ENCODE data around the gene ELFN2. TPM values are rescaled to one million over a fixed set of nuclear protein-coding genes. Genes with fewer than 3 reads are reported as not detected.

The ELFN2 gene
- total RNA-seq, 6 experiments from 2014 or later: 1.2 to 5.8 (median 1.4) TPM

DNA sequence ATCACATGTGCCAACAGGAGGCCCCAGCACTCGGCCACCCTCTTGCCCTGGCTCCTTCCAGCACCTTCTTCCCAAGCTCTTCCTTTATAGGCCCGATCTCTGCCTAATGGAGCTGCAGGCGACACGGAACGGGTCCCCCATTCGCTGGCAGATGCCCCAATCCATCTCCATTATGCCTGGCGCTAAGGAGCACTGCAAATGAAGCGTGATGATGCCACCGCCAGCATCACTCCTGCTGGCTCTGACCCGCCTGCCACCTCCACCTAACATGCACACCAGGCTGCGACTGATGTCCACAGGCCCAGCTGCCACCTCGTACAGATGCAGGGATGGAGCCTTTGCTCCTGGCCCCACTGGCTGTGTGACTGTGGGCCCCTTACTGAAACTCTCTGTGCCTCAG is 33.5 kb downstream of the ELFN2 start:
- H3K9me3 Mint-ChIP-seq: no peaks in the 10 kb centered on the region
- H3K27ac Mint-ChIP-seq: no peak overlapping the region
- H3K4me3 Mint-ChIP-seq: no peak overlapping the region
- H3K36me3 Mint-ChIP-seq (ENCODE audit: low read depth): no peaks in the 10 kb centered on the region
- DNase-seq: no peak
- H3K4me1 Mint-ChIP-seq (ENCODE audit: low read depth): no peaks in the 10 kb centered on the region
- TF ChIP-seq, protein P1, sequence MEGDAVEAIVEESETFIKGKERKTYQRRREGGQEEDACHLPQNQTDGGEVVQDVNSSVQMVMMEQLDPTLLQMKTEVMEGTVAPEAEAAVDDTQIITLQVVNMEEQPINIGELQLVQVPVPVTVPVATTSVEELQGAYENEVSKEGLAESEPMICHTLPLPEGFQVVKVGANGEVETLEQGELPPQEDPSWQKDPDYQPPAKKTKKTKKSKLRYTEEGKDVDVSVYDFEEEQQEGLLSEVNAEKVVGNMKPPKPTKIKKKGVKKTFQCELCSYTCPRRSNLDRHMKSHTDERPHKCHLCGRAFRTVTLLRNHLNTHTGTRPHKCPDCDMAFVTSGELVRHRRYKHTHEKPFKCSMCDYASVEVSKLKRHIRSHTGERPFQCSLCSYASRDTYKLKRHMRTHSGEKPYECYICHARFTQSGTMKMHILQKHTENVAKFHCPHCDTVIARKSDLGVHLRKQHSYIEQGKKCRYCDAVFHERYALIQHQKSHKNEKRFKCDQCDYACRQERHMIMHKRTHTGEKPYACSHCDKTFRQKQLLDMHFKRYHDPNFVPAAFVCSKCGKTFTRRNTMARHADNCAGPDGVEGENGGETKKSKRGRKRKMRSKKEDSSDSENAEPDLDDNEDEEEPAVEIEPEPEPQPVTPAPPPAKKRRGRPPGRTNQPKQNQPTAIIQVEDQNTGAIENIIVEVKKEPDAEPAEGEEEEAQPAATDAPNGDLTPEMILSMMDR (IDR thresholded peaks at IDR 0.05): no peak
- peaks cover 17% of the 10 kb centered on the region for H3K27me3 Mint-ChIP-seq (ENCODE audit: insufficient read depth)

DNA sequence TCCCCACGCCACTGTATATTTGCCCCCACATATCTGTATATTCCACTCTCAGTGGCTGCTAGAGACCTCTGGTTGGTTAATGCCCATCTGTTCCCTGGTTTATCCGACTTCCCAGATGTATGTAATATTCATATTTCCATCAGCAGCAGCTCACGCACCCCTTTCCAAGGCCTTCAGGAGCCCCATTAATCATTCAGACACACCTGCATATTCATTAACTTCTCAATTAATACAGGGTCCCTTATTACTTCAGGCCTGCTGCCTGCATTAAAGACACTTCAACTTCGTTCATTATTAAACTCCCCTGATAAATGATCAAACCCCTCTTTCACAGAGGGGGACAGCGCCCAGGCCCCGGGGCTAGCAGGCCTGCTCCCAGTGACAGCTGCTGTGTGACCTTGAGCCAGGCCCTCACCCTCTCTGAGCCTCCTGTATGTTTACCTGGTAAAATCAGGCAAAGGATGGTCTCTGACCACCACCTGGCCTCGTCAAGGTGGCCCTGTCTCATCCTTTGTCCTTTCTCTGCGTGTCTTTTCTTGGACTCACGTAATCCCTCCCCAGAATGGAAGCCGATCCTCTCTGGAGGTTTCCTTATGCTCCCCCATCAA is 34.5 kb downstream of the ELFN2 start:
- Mint-ChIP-seq H3K27ac (no peak overlapping the region), H3K9me3 (no peaks in the 10 kb centered on the region), H3K4me1 (ENCODE audit: low read depth) (no peaks in the 10 kb centered on the region), H3K4me3 (no peak overlapping the region), H3K27me3 (ENCODE audit: insufficient read depth) (peaks cover 14% of the 10 kb centered on the region), H3K36me3 (ENCODE audit: low read depth) (no peaks in the 10 kb centered on the region)
- TF ChIP-seq, protein P1 (IDR thresholded peaks at IDR 0.05): no peak
- DNase-seq: no peak

DNA sequence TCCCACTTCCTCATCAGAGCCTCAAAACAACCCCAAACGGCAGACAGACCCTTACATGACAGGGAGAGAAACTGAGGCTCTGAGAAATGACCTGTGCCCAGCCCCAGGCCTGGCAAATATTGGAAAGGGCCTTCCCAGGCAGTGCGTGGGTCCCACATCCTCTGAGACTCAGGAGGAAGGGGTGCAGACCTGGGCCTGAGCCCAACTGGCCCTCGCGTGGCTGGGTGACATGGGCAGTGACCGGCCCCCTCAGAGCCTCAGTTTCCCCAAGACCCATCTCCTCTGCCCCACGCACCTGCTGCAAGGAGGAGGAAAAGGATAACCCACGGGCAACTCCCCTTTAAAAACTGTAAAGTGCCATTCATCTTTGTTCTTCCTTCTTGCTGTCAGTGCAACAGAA is 35.6 kb downstream of the ELFN2 start:
- no peak overlapping the region for H3K27ac Mint-ChIP-seq
- no peak overlapping the region for H3K4me3 Mint-ChIP-seq
- H3K4me1 Mint-ChIP-seq (ENCODE audit: low read depth): no peaks in the 10 kb centered on the region
- no peak for DNase-seq
- H3K27me3 Mint-ChIP-seq (ENCODE audit: insufficient read depth): peaks cover 10% of the 10 kb centered on the region
- no peaks in the 10 kb centered on the region for H3K9me3 Mint-ChIP-seq
- no peaks in the 10 kb centered on the region for H3K36me3 Mint-ChIP-seq (ENCODE audit: low read depth)
- TF ChIP-seq, protein P1 (IDR thresholded peaks at IDR 0.05): no peak

DNA sequence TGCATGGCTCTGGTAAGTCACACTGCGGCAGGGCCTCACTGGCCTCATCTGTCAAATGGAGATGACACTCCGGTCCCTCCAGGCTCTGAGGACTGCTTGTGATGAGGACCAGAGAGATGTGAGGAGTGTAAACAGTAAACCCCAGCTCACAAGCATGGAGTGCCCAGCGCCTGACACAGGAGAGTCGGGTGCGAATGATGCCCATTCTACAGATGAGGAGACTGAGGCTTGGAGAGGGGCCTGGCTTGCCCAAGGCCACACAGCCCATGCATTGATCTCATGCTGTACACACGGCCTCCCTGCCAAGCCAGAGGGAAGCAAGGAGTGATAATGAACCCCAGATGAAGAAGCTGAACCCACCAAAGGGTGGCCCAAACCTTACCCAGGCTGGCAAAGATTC is 37.2 kb downstream of the ELFN2 start:
- no peak overlapping the region for H3K4me3 Mint-ChIP-seq
- H3K4me1 Mint-ChIP-seq (ENCODE audit: low read depth): no peaks in the 10 kb centered on the region
- no peak overlapping the region for H3K27ac Mint-ChIP-seq
- peaks cover 8% of the 10 kb centered on the region for H3K27me3 Mint-ChIP-seq (ENCODE audit: insufficient read depth)
- no peak for DNase-seq
- TF ChIP-seq, protein P1 (IDR thresholded peaks at IDR 0.05): no peak
- H3K9me3 Mint-ChIP-seq: no peaks in the 10 kb centered on the region
- H3K36me3 Mint-ChIP-seq (ENCODE audit: low read depth): no peaks in the 10 kb centered on the region

DNA sequence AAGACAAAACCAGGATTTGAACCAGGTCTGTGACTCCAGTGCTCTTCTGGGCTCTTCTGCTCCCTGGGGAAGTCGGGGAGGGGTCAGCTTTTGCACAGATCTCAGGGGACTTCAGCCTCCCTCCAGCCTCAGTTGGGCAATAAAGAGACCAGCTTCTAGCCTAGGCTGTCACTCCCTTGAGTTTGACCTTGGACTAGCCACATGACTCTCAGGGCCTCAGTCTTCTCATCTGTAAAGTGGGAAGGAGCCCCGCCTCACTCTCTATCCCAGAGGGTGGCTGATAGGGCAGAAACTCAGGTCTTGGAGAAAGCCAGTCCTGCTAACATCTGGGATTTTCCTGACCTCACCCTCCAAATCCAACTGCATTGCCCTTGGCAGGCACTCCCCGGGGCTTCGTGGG is 38.7 kb downstream of the ELFN2 start:
- Mint-ChIP-seq H3K4me1 (ENCODE audit: low read depth) (no peaks in the 10 kb centered on the region), H3K4me3 (no peak overlapping the region), H3K36me3 (ENCODE audit: low read depth) (no peaks in the 10 kb centered on the region), H3K9me3 (no peaks in the 10 kb centered on the region), H3K27ac (no peak overlapping the region), H3K27me3 (ENCODE audit: insufficient read depth) (peaks cover 4% of the 10 kb centered on the region)
- TF ChIP-seq, protein P1 (IDR thresholded peaks at IDR 0.05): no peak
- DNase-seq: no peak

DNA sequence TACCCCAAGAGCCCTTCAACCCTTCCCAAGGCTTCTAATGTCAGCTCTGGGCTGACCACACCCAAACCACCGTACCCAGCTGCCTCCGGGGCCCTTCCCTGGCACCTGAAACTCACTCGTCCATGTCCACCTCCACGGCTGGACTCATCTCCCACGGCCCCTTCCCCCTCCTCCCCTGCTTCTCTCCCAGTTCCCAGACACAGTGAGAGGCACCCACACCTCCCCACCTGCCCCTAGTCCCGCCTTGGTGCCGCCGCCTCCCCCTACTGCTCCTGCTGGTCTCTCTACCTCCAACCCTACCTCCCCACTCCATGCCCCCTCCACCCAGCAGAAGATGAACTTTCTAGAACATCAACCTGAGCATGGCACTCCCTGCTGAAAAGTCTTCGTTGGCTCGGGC is 39.5 kb downstream of the ELFN2 start:
- Mint-ChIP-seq H3K36me3 (ENCODE audit: low read depth) (no peaks in the 10 kb centered on the region), H3K27ac (no peak overlapping the region), H3K27me3 (ENCODE audit: insufficient read depth) (peaks cover 5% of the 10 kb centered on the region), H3K4me1 (ENCODE audit: low read depth) (no peaks in the 10 kb centered on the region), H3K9me3 (no peaks in the 10 kb centered on the region), H3K4me3 (no peak overlapping the region)
- no peak for DNase-seq
- TF ChIP-seq, protein P1 (IDR thresholded peaks at IDR 0.05): no peak
